Measurements from ENCODE around the gene TRMT112.

The TRMT112 gene

DNA sequence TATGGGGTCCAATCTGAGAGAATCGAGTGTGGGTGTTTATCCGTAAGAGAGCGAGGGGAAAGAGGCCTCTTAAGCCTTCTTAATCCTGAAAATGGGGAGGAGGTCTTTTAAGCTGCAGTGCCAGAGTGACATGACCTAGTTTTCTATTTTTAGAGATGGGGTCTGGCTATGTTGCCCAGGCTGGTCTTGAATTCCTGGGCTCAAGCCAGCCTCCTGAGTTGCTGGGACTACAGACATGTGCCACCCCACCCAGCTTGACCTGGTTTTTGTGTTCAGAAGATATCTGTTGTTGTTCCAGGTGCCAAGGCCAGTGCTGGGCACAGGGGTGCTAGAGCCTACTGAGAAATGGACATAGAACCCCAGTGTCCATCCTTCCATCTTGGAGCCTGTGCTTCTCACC lies 34.3 kb downstream of the TRMT112 start:
- TF ChIP-seq, protein P1, sequence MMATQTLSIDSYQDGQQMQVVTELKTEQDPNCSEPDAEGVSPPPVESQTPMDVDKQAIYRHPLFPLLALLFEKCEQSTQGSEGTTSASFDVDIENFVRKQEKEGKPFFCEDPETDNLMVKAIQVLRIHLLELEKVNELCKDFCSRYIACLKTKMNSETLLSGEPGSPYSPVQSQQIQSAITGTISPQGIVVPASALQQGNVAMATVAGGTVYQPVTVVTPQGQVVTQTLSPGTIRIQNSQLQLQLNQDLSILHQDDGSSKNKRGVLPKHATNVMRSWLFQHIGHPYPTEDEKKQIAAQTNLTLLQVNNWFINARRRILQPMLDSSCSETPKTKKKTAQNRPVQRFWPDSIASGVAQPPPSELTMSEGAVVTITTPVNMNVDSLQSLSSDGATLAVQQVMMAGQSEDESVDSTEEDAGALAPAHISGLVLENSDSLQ (IDR thresholded peaks at IDR 0.05) = no peak
- TF ChIP-seq SP1 (IDR thresholded peaks at IDR 0.05) (no peak), TARDBP (IDR thresholded peaks at IDR 0.05) (no peak), CTBP1 (IDR thresholded peaks at IDR 0.05; ENCODE audit: borderline replicate concordance) (no peak), HDGF (IDR thresholded peaks at IDR 0.05; ENCODE audit: borderline replicate concordance) (no peak), SUZ12 (IDR thresholded peaks at IDR 0.05) (no peak), ARNT (IDR thresholded peaks at IDR 0.05) (no peak), FOXM1 (IDR thresholded peaks at IDR 0.05; ENCODE audit: borderline replicate concordance) (no peak), FOXA1 (IDR thresholded peaks at IDR 0.05) (no peak), LEF1 (IDR thresholded peaks at IDR 0.05; ENCODE audit: borderline replicate concordance) (no peak), NFRKB (IDR thresholded peaks at IDR 0.05) (no peak), ELF4 (IDR thresholded peaks at IDR 0.05) (no peak), FOXK2 (IDR thresholded peaks at IDR 0.05) (no peak), BHLHE40 (IDR thresholded peaks at IDR 0.05; ENCODE audit: borderline replicate concordance) (no peak), ZNF384 (IDR thresholded peaks at IDR 0.05) (no peak)
- DNase-seq (ENCODE audit: extremely low spot score) = no peak
- ChIA-PET CTCF (interaction anchor here (1.1 kb wide), 1 partner anchor 12 kb away, joined by 12 read pairs; no protein-coding TSS in a partner anchor), POLR2A (interaction anchor here (1.3 to 8.5 kb wide), 4 partner anchors 12 to 40 kb away, joined by 3 to 81 read pairs (median 6); partner anchors contain the start of genes PRDX5 and TRMT112)

DNA sequence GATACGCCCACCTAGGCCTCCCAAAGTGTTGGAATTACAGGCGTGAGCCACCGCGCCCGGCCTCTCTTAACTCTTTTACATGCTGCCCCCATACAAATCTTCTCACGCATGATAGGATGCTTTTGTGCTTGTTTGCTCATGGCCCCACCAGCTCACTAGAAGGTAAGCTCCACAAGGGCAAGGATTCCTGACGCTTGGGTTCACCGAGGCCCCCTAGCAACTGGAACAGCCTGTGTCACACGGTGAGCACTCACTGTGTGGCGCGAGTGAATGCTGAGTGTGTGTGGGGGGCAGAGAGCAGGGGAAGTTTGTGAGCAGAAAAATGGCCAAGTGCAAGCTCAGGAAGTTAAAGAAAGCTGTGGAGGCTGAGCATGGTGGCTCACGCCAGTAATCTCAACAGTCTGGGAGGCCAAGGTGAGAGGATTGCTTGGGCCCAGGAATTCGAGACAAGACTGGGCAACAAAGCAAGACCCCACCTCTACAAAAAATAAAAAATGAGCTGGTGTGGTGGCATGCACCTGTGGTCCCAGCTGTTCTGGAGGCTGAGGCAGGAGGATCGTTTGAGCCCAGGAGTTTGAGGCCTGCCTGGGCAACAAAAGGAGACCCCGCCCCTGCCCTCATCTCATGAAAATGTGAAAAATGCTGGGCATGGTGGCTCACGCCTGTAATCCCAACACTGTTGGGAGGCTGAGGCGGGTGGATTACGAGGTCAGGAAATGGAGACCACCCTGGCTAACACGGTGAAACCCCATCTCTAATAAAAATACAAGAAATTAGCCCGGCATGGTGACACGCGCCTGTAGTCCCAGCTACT lies 35.2 kb downstream of the TRMT112 start:
- CTCF ChIA-PET = no interaction called here
- POLR2A ChIA-PET = interaction anchor here (8.5 kb wide), 1 partner anchor 11 kb away, joined by 81 read pairs; no protein-coding TSS in a partner anchor
- no peak for TF ChIP-seq SUZ12 (IDR thresholded peaks at IDR 0.05)
- no peak for TF ChIP-seq FOXM1 (IDR thresholded peaks at IDR 0.05; ENCODE audit: borderline replicate concordance)
- DNase-seq (ENCODE audit: extremely low spot score) = no peak

DNA sequence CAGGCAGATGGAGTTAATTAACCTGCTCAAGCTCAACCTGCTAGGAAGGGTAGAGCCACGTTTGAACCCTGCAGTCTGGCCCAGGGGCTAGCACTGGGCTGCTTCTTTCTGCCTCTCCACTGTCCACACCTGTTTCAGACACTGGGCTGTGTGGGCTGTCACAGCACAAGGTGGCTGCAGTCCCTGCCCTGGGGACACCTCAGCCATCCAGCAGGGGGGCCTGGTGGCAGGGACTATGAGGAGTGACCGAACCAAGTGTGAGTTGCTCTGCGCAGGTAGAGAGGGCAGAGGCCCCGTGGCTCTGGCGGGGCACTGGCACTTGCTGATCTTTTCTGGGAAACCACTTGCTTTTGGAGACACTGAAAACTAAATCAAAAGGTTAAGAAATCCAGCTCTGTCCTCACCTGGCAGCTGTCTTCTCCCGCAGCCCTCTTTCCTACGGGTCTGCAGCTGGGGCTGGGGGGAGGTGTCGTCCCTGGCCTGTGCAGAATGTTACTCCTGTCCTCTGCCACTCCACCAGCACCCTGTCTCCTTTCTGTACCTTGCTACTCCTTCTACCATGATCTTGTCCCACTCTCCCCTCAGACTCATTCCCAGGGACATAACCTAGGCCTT lies 38.7 kb downstream of the TRMT112 start:
- CTCF ChIA-PET = no interaction called here
- POLR2A ChIA-PET = no interaction called here

DNA sequence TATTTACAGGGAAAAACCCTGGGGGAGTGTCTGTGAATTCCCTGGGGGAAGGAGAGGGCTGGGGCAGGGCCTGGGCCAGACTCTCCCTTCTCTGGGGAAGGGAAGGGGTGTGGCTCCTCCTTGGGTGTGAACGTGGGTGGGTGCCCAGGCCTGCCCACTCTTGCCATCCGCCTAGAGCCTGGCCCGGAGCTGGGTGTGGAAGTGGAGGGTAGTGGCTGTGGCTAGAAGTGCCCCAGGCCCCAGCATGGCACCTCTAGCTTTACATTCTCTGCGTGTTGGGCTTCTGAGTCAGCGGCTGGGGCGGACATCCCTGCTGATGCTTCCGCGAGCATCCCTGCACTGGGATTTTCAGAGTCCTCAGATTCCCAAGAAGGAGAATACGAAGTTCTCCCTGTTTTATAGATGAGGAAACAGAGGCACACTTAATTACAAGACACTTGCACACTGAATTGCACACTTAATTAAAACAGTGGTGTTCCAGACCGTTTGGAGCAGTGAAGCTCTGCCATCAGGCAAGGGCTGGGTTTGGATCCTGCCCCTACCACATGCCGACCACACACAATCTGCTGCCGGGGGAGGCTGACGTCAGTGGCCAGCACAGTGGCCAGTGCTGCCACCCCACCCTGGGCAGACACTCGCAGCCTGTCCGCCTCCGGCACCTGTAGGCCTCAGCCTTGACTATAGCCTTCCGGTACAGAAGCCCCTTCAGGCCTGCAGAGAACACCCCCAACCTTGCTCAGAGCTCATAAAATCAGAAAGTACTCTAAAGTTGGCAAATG lies 40.5 kb downstream of the TRMT112 start:
- no peak for DNase-seq (ENCODE audit: extremely low spot score)
- ChIA-PET CTCF (interaction anchor here (0.6 to 1.1 kb wide), 2 partner anchors 24 to 349 kb away, joined by 3 to 8 read pairs; no protein-coding TSS in a partner anchor), POLR2A (interaction anchor here (1.1 to 1.6 kb wide), 3 partner anchors 10 to 41 kb away, joined by 3 to 4 read pairs (median 3); partner anchors contain the start of genes PRDX5 and TRMT112)
- TF ChIP-seq CTBP1 (IDR thresholded peaks at IDR 0.05; ENCODE audit: borderline replicate concordance) (no peak), FOXM1 (IDR thresholded peaks at IDR 0.05; ENCODE audit: borderline replicate concordance) (no peak), SP1 (IDR thresholded peaks at IDR 0.05) (no peak), NFRKB (IDR thresholded peaks at IDR 0.05) (no peak), BHLHE40 (IDR thresholded peaks at IDR 0.05; ENCODE audit: borderline replicate concordance) (no peak), ELF4 (IDR thresholded peaks at IDR 0.05) (no peak), SUZ12 (IDR thresholded peaks at IDR 0.05) (no peak), FOXA1 (IDR thresholded peaks at IDR 0.05) (no peak), TARDBP (IDR thresholded peaks at IDR 0.05) (no peak), L3MBTL2 (conservative IDR thresholded peaks at IDR 0.05) (no peak), FOXK2 (IDR thresholded peaks at IDR 0.05) (no peak), HDGF (IDR thresholded peaks at IDR 0.05; ENCODE audit: borderline replicate concordance) (no peak)
- TF ChIP-seq, protein P1 (IDR thresholded peaks at IDR 0.05) = no peak

More for the DNA sequence above, 38.7 kb downstream of the TRMT112 start:
- no peak for TF ChIP-seq SUZ12 (IDR thresholded peaks at IDR 0.05)
- TF ChIP-seq ARNT (IDR thresholded peaks at IDR 0.05) = no peak
- TF ChIP-seq ELF4 (IDR thresholded peaks at IDR 0.05) = no peak
- TF ChIP-seq ZNF384 (IDR thresholded peaks at IDR 0.05) = no peak
- TF ChIP-seq FOXM1 (IDR thresholded peaks at IDR 0.05; ENCODE audit: borderline replicate concordance) = no peak
- no peak for TF ChIP-seq SP1 (IDR thresholded peaks at IDR 0.05)
- no peak for TF ChIP-seq CTBP1 (IDR thresholded peaks at IDR 0.05; ENCODE audit: borderline replicate concordance)
- no peak for TF ChIP-seq L3MBTL2 (conservative IDR thresholded peaks at IDR 0.05)
- no peak for DNase-seq (ENCODE audit: extremely low spot score)

DNA sequence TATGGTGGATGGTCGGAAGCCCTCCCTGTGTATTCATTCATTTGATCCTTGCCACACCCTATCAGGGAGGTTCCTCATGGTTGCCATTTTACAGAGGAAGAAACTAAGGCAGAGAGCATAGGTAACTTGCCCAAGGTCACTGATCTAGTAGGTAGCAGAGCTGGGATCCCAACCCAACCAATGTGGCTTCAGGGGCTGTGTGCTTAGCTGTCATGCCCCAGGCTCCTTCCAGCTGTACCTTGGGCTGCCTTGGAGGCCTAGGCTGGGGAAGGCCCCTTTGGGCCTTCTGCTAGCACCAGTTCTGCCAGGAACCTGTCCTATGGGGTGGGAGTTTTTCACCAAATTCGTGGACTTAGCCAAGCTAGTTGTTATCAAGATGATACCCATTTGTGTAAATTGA lies 41.5 kb downstream of the TRMT112 start:
- POLR2A ChIA-PET = interaction anchor here (0.8 to 1.6 kb wide), 4 partner anchors 11 to 74 kb away, joined by 3 to 4 read pairs (median 3); partner anchors contain the start of genes PRDX5 and TRMT112

More for the DNA sequence above, 41.5 kb downstream of the TRMT112 start:
- CTCF ChIA-PET = interaction anchor here (0.6 to 1.1 kb wide), 4 partner anchors 25 to 350 kb away, joined by 3 to 8 read pairs (median 4); no protein-coding TSS in a partner anchor
- no peak for TF ChIP-seq FOXM1 (IDR thresholded peaks at IDR 0.05; ENCODE audit: borderline replicate concordance)
- no peak for TF ChIP-seq CTBP1 (IDR thresholded peaks at IDR 0.05; ENCODE audit: borderline replicate concordance)
- TF ChIP-seq TARDBP (IDR thresholded peaks at IDR 0.05) = no peak
- no peak for TF ChIP-seq SP1 (IDR thresholded peaks at IDR 0.05)
- TF ChIP-seq ARNT (IDR thresholded peaks at IDR 0.05) = no peak
- TF ChIP-seq FOXA1 (IDR thresholded peaks at IDR 0.05) = no peak
- TF ChIP-seq BHLHE40 (IDR thresholded peaks at IDR 0.05; ENCODE audit: borderline replicate concordance) = no peak
- TF ChIP-seq, protein P1 (IDR thresholded peaks at IDR 0.05) = no peak
- TF ChIP-seq L3MBTL2 (conservative IDR thresholded peaks at IDR 0.05) = no peak
- no peak for TF ChIP-seq FOXK2 (IDR thresholded peaks at IDR 0.05)
- no peak for TF ChIP-seq SUZ12 (IDR thresholded peaks at IDR 0.05)
- no peak for TF ChIP-seq ZNF384 (IDR thresholded peaks at IDR 0.05)
- TF ChIP-seq HDGF (IDR thresholded peaks at IDR 0.05; ENCODE audit: borderline replicate concordance) = no peak
- no peak for TF ChIP-seq ELF4 (IDR thresholded peaks at IDR 0.05)
- TF ChIP-seq LEF1 (IDR thresholded peaks at IDR 0.05; ENCODE audit: borderline replicate concordance) = no peak
- no peak for TF ChIP-seq NFRKB (IDR thresholded peaks at IDR 0.05)
- no peak for DNase-seq (ENCODE audit: extremely low spot score)
